Activated T-helper 17 cell treated with anti-CD3 and anti-CD28 coated beads, Interleukin-2, amount 50 U/mL, for 72 hours (primary cell): Measurements from ENCODE around the gene BLACAT1. TPM values are rescaled to one million over a fixed set of nuclear protein-coding genes. Genes with fewer than 3 reads are reported as not detected.

Source experiments
- total RNA-seq, 2 donors: library from RNA; stranded (reverse); gene quantifications; one replicate each; pipeline ENCODE4 v1.2.3, GENCODE V29; 2022

The BLACAT1 gene
- total RNA-seq, 2 donors from 2014 or later: 0.61 to 0.95 TPM

Other genes starting within 250 kb of the BLACAT1 start
- gene DSTYK, start 244.3 kb downstream of the BLACAT1 start, total RNA-seq: 1 to 10 TPM; 9.8 to 10.0 TPM
- 1 to 10 TPM; 2.6 to 3.5 TPM for gene TMCC2, start 228.1 kb downstream of the BLACAT1 start, total RNA-seq
- gene NUAK2, start 134.3 kb downstream of the BLACAT1 start, total RNA-seq: 1 to 10 TPM; 1.2 to 2.9 TPM
- not detected for gene KLHDC8A, start 99.1 kb downstream of the BLACAT1 start, total RNA-seq
- gene LEMD1, start 34.0 kb downstream of the BLACAT1 start, total RNA-seq: 1 to 10 TPM in 1 of 2 donors, under 1 TPM in 1; 0.61 to 1.1 TPM
- 1 to 10 TPM in 1 of 2 donors, under 1 TPM in 1; 0.91 to 3.0 TPM for gene CDK18, start 48.6 kb upstream of the BLACAT1 start, total RNA-seq
- 10 to 100 TPM; 72.9 to 76.4 TPM for gene ELK4, start 176.0 kb upstream of the BLACAT1 start, total RNA-seq
- gene SLC45A3, start 224.5 kb upstream of the BLACAT1 start, total RNA-seq: under 1 TPM; 0.37 to 0.63 TPM